NCI-H460 (cell line): Measurements from ENCODE around the gene HEXA. TPM values are rescaled to one million over a fixed set of nuclear protein-coding genes. Genes with fewer than 3 reads are reported as not detected.
"Not testable (repeated sequence)": the region's sequence is repeated elsewhere in the genome, so short reads cannot be mapped to it uniquely, and the experiment has no call there.

ENCODE experiments used
- DNase-seq: peaks from one replicate; pipeline ENCODE4 v3.0.0-alpha.2; 2016; ENCODE audit warnings: low read depth; ENCODE audit errors: extremely low read depth
- polyA plus RNA-seq: library from polyadenylated mRNA; depleted of rRNA; stranded (reverse); fragments of >200 nt; gene quantifications from 2 replicates; pipeline ENCODE4 v1.2.3, GENCODE V29; 2014; cell fraction: nucleus; rRNA removed
- total RNA-seq: library from RNA; depleted of rRNA; stranded (reverse); fragments of >200 nt; shearing (Covaris generic); gene quantifications from 2 replicates; pipeline ENCODE4 v1.2.3, GENCODE V29; 2014; rRNA removed

Gene HEXA
- 107 and 115 TPM in 2 replicates for total RNA-seq
- 112 and 124 TPM in 2 replicates for polyA plus RNA-seq

DNA sequence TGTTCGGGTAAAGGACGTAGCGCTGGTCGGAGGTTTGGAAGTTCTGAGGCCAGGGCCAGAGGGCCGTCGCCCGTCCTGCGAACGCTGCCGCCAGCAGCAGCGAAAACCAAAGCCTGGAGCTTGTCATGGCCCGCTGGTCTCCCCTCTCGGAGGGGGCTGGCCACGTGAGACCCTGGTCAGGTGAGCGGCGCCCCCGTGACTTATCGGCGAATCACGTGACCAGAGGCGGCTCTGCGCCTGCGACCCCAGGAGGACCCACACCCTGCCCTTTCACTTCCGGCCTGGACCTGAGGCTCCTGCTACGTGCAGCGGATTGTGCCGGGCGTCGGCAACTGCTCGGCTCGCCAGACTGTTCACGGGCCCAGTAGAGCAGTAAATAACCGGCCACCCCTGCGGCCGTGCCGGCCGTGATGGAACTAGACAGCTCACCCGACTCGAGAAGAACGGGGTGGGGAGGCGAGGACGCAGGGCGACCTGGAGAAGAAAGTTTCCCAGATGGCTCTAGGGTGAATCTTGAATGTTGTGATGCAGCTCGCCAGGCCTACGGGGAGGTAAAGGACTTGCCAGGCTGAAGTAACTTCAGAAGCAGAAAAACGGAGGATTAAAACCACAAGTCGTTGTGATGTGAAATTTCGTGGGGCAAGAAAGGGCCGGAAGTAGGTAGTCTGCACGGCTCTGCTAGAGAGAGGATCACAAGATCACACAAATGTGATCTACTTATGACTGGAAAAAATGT, at the start of gene HEXA:
Gene HEXA, minus strand, starts transcription at position 169 of the 736 bp plus-strand sequence. Its CDS starts 42 bp downstream, at position 127.
- peak; percentile 82 for DNase-seq

DNA sequence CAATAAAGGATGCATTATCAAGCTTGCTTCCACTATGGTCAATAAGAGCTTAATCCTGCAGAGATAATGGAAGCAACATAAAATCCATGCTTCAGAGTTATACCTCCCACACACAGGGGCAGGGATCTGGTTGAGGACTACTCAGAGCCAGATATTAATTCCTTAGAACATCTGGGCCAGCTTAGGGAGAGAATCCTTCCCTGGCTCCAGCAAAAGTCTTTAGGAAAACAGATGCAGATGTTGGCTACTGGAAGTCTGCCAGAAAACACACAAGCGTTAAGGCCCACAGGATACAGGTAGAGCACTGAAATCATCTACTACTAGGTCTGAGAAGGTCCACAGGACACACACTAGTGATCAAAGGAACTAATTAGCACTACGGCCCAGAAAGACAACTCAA, 47.4 kb upstream of the HEXA start:
- DNase-seq = no peak

DNA sequence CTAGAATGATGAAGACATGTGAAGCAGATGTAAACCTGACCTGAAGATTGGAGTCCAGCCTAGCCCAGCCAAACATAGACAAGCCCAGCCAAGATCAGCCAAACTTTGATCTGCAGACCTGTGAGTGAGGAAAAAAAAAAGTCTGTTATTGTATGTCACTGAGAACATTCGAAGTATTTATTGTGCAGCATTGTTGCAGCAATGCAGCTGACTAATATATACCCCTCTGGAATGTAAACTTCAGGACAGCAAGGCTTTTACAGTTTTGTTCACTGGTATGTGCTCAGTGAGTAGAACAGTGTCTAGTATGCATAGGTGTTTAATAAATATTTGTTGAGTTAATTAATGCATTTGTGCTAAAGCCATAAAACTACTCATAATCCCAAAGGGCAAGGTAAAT, 45.7 kb upstream of the HEXA start:
- no peak for DNase-seq

DNA sequence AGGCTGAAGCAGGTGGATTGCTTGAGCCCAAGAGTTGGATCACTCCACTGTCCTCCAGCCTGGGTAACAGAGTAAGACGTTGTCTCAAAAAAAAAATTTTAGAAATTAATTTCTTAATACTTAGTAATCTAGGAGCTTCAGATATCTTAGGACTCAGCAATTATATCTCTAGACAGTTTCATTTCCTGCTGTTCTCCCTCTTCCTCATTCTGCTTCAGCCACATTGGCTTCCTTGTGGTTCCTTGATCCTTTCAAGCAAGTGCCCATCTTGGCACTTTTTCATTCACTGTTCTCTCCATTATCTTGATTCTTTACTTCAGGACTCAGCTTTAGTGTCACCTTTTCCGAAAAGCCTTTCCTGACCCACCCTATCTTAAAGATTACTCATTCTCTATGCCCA, 44.8 kb upstream of the HEXA start:
- no peak for DNase-seq

DNA sequence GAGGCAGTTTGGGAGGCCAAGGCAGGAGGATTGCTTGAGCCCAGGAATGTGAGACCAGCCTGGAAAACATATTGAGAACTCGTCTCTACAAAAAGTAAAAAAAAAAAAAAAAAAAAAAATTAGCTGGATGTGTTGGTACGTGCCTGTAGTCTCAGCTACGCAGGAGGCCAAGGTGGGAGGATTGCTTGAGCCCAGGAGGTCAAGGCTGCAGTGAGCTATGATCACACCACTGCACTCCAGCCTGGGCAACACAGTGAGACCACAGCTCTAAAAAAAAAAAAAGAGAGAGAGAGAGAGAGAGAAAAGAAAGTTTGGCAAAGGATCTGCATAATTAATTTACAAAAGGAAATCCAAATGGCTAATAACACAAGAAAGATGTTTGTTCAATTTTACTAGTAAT, 44.0 kb upstream of the HEXA start:
- DNase-seq = not testable (repeated sequence)

DNA sequence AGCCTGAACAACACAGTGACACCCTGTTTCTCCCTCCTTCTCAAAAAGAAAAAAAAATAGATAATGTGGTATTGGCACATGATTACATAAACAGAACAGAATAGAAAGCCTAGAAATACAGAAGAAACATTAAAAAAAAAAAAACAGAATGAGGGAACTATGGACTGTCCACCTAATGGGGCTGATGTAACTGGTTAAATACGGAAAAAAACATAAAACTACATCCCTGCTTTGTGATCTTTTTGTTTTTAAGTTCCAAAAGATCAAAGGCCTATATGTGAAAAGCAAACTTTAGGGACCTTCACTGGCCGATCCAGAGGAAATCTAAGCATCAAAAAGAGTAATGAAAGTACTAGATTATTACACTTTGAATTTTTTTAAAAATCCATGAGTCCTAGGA, 39.5 kb upstream of the HEXA start:
- DNase-seq = no peak

DNA sequence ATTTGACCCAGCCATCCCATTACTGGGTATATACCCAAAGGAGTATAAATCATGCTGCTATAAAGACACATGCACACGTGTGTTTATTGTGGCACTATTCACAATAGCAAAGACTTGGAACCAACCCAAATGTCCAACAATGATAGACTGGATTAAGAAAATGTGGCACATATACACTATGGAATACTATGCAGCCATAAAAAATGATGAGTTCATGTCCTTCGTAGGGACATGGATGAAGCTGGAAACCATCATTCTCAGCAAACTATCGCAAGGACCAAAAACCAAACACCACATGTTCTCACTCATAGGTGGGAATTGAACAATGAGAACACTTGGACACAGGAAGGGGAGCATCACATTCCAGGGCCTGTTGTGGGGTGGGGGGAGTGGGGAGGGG, 37.5 kb upstream of the HEXA start:
- DNase-seq = not testable (repeated sequence)

DNA sequence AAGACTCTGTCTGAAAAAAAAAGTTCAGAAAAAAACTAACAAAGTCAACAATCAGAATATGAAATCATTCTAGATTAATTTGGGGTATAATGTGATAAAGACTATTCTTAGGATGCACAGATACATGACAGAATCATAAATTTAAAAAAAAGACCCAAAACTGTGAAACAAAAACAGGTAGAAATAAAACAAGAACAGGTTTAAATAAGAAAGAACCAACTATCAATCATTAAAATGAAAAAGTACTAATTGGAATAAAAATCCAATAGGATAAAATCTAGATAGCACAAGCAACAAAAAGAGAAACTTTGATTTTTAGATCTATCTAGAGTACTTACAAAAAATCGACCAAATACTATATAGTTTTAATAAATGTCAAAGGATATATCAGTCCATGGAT, 35.7 kb upstream of the HEXA start:
- DNase-seq = no peak

DNA sequence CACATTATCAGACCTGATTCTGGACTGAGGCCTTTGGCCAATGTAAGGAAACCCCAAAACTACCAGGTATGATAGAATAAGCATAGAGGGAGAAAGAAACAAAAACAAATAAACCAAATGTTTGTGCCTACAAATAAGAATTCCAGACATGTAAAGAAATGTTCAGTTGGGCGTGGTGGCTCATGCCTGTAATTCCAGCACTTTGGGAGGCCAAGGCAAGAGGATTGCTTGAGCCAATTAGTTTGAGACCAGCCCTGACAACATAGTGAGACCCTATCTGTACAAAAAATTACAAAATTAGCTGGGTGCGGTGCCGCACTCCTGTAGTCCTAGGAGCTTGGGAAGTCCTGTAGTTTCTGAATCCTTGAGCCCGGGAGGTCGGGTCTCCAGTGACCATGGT, 35.3 kb upstream of the HEXA start:
- DNase-seq = no peak

DNA sequence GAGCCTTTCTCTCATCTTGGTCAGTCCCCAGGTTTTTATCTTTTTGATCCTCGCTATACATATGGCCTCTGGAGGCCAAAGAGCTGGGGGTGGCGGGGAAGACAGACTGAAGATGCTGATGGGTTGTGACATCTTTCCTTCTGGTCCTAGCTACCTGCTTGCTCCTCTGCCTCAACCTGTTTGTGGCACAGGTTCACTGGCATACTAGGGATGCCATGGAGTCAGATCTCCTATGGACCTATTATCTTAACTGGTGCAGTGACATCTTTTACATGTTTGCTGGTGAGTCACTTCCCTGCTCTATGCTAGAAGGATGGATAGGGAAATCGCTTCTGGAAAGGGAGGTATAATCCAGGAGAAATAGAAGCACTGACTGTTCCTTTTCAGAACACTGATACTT, 31.1 kb upstream of the HEXA start:
- DNase-seq = no peak

DNA sequence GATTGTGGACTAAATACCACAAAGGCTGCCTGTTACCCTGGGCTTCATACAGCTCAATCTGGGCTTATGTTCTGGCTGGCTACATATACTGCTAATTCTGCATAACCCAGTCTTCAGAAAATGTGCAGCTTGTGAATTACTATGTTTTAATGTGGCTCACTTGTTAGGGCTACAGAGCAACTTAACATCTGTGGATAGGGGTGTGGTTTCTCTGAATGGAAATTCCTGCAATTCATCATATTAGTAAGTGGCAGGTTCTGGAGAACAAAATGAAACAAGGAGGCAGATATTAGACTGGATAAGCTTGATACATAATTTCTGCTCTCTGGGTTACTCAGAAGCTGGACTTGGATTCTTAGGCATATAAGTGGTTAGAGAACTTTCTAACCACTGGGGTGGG, 29.0 kb upstream of the HEXA start:
- no peak for DNase-seq

DNA sequence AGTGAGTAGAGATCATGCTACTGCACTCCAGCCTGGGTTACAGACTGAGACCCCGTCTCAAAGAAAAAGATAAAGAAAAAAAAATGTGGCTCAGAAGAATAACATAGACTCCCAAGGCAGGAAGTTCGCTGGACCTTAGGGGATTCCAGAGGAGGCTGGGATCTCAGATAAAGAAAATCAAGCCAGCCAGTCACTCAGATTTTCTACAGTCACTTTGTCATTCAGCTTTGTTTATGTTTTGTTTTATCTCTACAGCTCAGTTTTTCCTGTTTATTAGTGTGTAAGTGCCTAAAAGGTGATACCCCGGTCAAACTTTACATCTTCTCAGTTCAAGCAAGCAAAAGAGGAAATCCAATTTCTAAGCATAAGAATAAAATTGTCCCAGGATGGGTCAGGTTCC, 28.5 kb upstream of the HEXA start:
- DNase-seq = no peak

DNA sequence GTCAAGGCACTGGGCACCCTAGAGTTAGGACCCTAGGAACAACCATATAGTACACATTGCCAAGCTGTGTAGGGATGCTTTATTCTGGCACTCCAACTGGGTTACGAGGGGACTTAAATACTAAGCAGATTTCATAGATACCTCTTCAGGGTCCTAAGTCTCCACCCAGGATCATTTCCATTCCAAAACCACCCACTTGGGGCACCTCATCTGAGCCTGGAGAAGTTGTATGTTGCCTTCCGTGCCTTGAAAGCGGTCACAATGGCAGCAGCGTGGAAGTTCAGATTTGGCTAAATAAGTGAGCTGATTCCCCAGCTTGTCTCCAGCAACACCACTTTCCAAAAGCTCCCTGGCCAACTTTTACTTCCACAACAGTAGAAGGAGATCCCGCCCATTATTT, 26.9 kb upstream of the HEXA start:
- DNase-seq = no peak

DNA sequence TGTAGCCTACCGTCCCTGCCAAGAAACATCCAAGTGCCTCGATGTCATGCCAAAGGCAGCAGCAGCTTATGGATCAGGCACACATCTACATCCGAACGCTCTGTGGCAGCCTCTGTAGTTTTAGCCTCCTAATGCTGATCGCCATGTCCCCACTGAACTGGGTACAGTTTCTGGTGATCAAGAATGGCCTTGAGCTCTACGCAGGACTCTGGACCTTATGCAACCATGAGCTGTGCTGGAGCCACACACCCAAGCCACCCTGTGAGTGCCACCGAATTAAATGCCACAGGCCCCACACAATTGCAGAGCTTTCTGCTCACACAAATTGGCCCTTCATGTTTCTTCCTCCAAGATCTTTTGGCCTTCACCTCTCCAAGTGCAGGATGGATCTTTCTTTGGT, 22.8 kb upstream of the HEXA start:
- DNase-seq = no peak

DNA sequence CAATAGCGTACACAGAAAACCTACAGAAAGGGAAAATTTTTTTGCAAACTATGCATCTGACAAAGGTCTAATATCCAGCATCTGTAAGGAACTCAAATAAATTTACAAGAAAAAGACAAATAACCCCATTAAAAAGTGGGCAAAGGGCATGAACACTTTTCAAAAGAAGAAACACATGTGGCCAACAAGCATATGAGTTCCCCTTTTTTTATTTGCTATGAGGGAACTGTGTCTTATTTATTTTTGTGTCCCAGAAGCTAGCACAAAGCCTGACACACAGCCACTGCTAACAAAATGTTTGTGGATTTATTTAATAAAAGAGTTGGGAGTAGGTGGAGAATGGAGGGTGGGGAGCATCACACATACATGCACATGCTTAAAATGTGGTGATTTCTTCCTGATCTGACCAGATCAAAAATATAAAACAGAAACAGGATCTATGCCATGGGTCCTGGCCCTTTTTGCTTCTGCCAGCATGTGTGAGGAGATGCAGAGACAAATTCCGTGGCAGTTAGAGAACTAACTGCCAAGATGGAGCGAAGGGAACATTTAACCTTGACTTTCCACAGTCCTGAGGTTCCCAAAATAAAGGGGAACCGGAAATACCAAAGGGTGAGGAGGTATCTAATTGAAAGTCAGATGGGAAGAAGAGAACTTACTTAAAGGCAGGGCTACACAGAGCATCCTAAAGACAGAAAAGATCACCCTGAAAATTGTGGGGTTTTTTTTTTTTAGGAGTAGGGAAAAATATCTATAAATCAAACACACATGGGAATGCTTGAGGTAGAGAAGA, 22.2 kb upstream of the HEXA start, which contains the start of gene TMEM202:
Gene TMEM202, plus strand, starts transcription at position 510 of the 793 bp plus-strand sequence. Its CDS starts 22 bp downstream, at position 532.
- DNase-seq = no peak

DNA sequence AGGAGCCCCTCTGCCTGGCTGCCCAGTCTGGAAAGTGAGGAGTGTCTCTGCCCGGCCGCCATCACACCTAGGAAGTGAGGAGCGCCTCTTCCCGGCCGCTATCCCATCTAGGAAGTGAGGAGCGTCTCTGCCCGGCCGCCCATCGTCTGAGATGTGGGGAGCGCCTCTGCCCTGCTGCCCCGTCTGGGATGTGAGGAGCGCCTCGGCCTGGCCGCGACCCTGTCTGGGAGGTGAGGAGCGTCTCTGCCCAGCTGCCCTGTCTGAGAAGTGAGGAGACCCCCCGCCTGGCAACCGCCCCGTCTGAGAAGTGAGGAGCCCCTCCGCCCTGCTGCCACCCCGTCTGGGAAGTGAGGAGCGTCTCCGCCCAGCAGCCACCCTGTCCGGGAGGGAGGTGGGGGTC, 20.5 kb upstream of the HEXA start:
- DNase-seq = not testable (repeated sequence)

DNA sequence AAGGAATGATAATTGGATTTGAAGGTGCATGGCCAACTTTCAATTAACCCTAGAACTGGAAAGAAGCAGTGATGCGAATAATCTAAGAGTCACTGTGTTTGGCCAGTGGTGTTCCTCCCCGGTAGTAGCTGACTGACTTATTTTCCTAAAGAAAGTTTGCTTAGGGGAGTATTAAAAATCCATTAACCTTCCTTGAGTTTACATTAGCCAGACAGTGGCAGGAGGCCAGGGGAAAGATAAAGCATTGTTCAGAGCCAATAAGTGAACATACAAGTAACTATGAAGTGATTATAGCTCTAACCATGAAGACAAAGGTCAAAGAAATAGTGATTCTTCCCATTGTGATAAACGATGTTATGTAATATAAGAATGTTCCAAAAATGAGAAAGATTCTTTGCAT, 13.4 kb upstream of the HEXA start:
- DNase-seq = no peak

DNA sequence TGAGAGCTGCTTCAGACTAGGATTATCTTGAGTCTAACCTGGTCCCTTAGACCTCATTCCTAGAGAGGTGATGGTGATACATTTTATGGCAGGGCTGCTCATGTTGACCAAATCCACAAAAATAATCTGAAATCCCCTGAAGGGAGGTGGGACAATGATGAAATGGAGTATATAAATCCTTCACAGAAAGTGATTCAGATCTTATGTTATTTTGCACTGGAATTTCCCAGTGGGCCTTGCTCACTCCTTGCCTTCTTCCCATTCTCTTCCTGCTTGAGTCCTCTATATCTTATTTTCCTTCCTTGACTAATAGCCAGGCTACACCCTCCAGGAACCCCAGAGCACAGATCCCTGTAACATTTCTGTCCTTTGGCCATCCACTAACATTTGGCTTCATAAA, 11.9 kb upstream of the HEXA start:
- no peak for DNase-seq

DNA sequence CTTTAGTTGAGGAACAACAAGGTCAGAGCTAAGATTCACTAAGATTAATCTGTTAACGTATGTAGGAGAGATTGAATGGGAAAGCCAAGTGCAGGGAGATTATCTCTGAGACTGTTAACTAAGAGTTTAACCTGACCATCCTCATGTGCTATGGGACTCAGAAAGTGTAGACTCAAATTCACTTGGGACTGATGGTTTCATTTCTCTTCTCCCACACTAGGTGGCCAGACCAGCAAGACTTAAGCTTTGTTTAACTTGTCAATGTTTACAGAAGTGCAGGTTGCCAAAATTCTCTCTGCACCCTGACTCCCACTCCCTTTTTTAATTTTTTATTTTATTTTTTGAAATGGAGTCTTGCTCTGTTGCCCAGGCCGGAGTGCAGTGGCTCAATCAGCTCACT, 6.3 kb upstream of the HEXA start:
- no peak for DNase-seq

DNA sequence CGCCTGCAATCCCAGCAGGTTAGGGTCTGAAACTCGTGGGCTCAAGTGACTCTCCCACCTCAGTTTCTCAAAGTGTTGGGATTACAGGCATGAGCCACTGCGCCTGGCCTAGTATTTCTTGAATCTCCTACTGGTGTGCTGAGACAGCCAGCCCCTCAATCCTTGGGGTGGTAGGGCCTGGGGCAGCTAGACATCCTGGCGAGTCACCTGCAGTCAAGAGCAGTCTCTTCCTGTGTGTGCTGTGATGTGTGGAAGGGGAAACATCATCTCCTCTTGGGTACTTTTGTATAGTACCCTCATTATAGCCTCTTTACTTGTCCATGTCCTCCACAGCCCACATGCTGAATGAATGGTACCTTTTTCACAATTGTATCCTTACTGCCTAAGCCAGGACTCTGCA, 4.9 kb upstream of the HEXA start:
- DNase-seq = no peak

DNA sequence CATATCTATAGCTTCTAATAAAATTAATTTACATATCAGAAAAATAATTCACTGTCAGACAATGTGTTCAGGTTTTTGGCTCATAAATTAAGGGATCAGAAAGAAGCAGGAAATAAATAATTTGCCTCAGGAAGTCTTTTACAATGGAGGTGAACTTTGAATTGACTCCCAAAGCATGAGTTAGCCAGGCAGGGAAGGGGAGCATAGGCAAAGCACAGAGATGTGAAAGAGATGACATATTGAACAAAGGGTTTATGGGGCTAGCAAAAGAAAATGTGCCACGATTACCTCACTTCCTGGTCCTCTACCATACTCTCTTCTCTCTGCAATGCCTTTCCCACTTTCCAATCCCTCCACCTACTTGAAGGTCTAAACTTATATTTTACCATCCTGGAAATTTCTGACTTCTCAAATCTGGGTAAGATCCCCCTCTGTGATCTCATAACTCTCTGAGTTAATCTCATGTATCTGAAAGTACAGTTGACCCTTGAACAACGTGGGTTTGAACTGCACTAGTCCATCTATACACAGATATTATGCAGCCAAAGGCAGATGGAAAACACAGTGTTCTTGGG, 4.1 kb upstream of the HEXA start:
- no peak for DNase-seq

DNA sequence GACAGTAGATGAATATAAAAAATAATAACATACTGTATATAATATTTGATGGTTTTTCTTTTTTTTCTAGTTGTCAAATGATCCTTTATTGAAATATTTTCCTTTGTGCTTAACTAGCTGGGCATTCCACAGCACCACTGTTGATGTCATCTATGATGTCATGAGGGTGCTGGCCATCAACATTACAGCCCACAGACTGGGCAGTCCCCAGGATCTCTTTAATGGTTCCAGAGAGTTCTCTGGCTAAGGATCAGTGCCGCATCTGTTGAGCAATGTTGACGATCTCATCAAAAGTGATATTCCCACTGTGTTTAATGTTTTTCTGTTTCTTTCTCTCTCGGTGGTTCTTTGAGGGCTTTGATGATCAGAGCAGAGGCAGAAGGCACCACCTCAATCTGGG, 3.3 kb upstream of the HEXA start:
- not testable (repeated sequence) for DNase-seq
